OCI-LY1 (cell line): ENCODE results near the gene CTNND2.

ENCODE experiments used
- H2AFZ ChIP-seq: fragments of 200-600 bp; sonication (generic), shearing (Covaris generic); 2 replicates; pipeline ENCODE4 v1.6.0; 2014; ENCODE audit warnings: antibody characterized with exemption, mild to moderate bottlenecking, low read length
- H3F3A ChIP-seq: fragments of 200-600 bp; sonication (generic), shearing (Covaris generic); 2 replicates; pipeline ENCODE4 v1.6.0; 2014; ENCODE audit warnings: mild to moderate bottlenecking, antibody characterized with exemption, low read length, moderate library complexity; ENCODE audit not compliant: insufficient read depth
- H3K27ac ChIP-seq: fragments of 200-600 bp; sonication (generic); 2 replicates; pipeline ENCODE4 v1.5.1; 2014; ENCODE audit warnings: low read length, mixed run types, mild to moderate bottlenecking, low read depth; ENCODE audit not compliant: poor library complexity, severe bottlenecking
- H3K27me3 ChIP-seq: fragments of 200-600 bp; sonication (generic); 2 replicates; pipeline ENCODE4 v1.6.0; 2014; ENCODE audit warnings: antibody characterized with exemption, mild to moderate bottlenecking, low read length, moderate library complexity; ENCODE audit not compliant: insufficient read depth
- H3K36me3 ChIP-seq: fragments of 200-600 bp; sonication (generic); 2 replicates; pipeline ENCODE4 v1.6.1; 2014; ENCODE audit warnings: mild to moderate bottlenecking, antibody characterized with exemption, low read length, moderate library complexity, mixed read lengths; ENCODE audit not compliant: insufficient read depth
- H3K4me1 ChIP-seq: fragments of 200-600 bp; sonication (generic); 2 replicates; pipeline ENCODE4 v1.5.1; 2014; ENCODE audit warnings: mild to moderate bottlenecking, low read length, moderate library complexity; ENCODE audit not compliant: insufficient read depth, severe bottlenecking
- H3K4me2 ChIP-seq: fragments of 200-600 bp; sonication (generic), shearing (Covaris generic); 2 replicates; pipeline ENCODE4 v1.6.1; 2014; ENCODE audit warnings: low read length
- H3K4me3 ChIP-seq: fragments of 200-600 bp; sonication (generic); 2 replicates; pipeline ENCODE4 v1.5.1; 2014; ENCODE audit warnings: low read length, low read depth, mild to moderate bottlenecking, mixed read lengths; ENCODE audit not compliant: poor library complexity, severe bottlenecking
- H3K79me2 ChIP-seq: fragments of 200-600 bp; shearing (Covaris generic); 2 replicates; pipeline ENCODE4 v1.6.1; 2016; ENCODE audit warnings: mixed run types, low read length, mixed read lengths; ENCODE audit not compliant: insufficient read depth
- H3K9ac ChIP-seq: fragments of 200-600 bp; sonication (generic), shearing (Covaris generic); 2 replicates; pipeline ENCODE4 v1.6.1; 2014; ENCODE audit warnings: mild to moderate bottlenecking, low read length, mixed read lengths
- H3K9me2 ChIP-seq: fragments of 200-600 bp; sonication (generic), shearing (Covaris generic); 2 replicates; pipeline ENCODE4 v1.6.1; 2014; ENCODE audit warnings: low read depth, mild to moderate bottlenecking, low read length, mixed read lengths
- H3K9me3 ChIP-seq: fragments of 200-600 bp; shearing (Covaris generic); 2 replicates; pipeline ENCODE4 v1.6.1; 2014; ENCODE audit warnings: low read length, mixed read lengths
- H4K20me1 ChIP-seq: fragments of 200-600 bp; sonication (generic), shearing (Covaris generic); 2 replicates; pipeline ENCODE4 v1.6.0; 2016; ENCODE audit warnings: mild to moderate bottlenecking, low read length; ENCODE audit not compliant: insufficient read depth
- EZH2 ChIP-seq: fragments of 200-600 bp; sonication (generic), shearing (Covaris generic); IDR thresholded peaks from 2 replicates; pipeline ENCODE4 v1.8.0; 2017; ENCODE audit warnings: borderline replicate concordance, mixed run types, mild to moderate bottlenecking, antibody characterized with exemption, low read length, moderate library complexity, mixed read lengths
- TF ChIP-seq, protein P1 (sequence below): fragments of 200-600 bp; sonication (generic), shearing (Covaris generic); IDR thresholded peaks from 2 replicates; pipeline ENCODE4 v1.5.1; 2017; ENCODE audit warnings: mild to moderate bottlenecking, antibody characterized with exemption, low read length, moderate library complexity, mixed read lengths

Gene CTNND2

DNA sequence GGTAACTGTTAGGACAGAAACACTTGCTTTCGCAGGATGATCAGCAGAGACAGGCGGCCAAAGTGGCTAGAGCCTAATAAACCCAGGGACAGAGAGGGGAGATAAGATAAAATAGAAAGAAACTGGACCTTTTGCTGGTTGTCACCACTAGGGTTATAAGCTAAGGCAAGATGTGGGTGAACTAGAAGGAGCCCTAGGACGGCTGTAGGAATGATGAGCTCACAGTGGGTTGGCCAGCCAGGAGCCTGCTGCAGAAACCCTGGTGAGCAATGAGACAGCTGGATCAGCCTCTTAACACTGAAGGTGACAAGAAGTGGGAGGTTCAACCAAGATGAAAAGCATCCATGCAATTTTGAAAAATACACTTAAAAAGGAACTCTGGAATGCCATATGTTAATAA, 13.5 kb downstream of the CTNND2 start:
- no peaks in the 10 kb centered on the region for H3K9me3 ChIP-seq
- H3F3A ChIP-seq, result no peaks in the 10 kb centered on the region
- H3K9ac ChIP-seq, result no peak overlapping the region
- H3K27ac ChIP-seq, result no peak overlapping the region
- no peaks in the 10 kb centered on the region for H3K9me2 ChIP-seq
- H3K4me2 ChIP-seq, result no peak overlapping the region
- H3K79me2 ChIP-seq, result no peaks in the 10 kb centered on the region
- H4K20me1 ChIP-seq, result no peaks in the 10 kb centered on the region
- H3K36me3 ChIP-seq, result no peaks in the 10 kb centered on the region
- no peak for TF ChIP-seq EZH2
- TF ChIP-seq, protein P1, sequence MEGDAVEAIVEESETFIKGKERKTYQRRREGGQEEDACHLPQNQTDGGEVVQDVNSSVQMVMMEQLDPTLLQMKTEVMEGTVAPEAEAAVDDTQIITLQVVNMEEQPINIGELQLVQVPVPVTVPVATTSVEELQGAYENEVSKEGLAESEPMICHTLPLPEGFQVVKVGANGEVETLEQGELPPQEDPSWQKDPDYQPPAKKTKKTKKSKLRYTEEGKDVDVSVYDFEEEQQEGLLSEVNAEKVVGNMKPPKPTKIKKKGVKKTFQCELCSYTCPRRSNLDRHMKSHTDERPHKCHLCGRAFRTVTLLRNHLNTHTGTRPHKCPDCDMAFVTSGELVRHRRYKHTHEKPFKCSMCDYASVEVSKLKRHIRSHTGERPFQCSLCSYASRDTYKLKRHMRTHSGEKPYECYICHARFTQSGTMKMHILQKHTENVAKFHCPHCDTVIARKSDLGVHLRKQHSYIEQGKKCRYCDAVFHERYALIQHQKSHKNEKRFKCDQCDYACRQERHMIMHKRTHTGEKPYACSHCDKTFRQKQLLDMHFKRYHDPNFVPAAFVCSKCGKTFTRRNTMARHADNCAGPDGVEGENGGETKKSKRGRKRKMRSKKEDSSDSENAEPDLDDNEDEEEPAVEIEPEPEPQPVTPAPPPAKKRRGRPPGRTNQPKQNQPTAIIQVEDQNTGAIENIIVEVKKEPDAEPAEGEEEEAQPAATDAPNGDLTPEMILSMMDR, result no peak
- H3K4me1 ChIP-seq, result no peaks in the 10 kb centered on the region
- no peaks in the 10 kb centered on the region for H3K27me3 ChIP-seq
- no peak overlapping the region for H3K4me3 ChIP-seq
- no peak overlapping the region for H2AFZ ChIP-seq

- no peaks in the 10 kb centered on the region for H3K79me2 ChIP-seq
- H3K4me3 ChIP-seq, result no peak overlapping the region
- TF ChIP-seq EZH2, result no peak
- no peaks in the 10 kb centered on the region for H3K4me1 ChIP-seq
- H3F3A ChIP-seq, result no peaks in the 10 kb centered on the region
- H4K20me1 ChIP-seq, result no peaks in the 10 kb centered on the region
- no peaks in the 10 kb centered on the region for H3K9me2 ChIP-seq
- no peaks in the 10 kb centered on the region for H3K27me3 ChIP-seq
- H2AFZ ChIP-seq, result no peak overlapping the region
- no peak overlapping the region for H3K4me2 ChIP-seq
- H3K9me3 ChIP-seq, result no peaks in the 10 kb centered on the region
- H3K36me3 ChIP-seq, result no peaks in the 10 kb centered on the region
- H3K27ac ChIP-seq, result no peak overlapping the region
- H3K9ac ChIP-seq, result no peak overlapping the region
Measured at GRCh38 chr5:11888221-11888620, 16.0 kb downstream of the CTNND2 start.

DNA sequence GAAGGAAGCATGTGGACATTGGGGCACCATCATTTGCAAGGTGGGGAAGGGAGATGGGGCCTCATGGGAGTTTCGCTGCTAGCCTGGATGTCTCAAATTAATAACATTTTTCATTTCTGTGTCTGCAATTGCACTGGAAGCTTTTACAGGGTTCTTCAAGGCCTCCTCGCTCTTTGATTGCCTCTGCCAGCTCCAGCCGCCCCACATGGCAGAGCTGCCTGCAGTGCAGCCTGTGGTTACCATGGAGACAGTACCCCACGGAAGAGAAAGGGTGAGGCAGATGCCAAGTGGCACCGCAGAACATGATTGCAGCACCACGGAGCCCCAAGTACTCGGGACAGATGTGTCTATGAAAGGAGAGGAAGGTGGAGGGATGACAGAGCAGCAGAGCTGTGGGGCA, 25.4 kb downstream of the CTNND2 start:
- no peaks in the 10 kb centered on the region for H3K27me3 ChIP-seq
- TF ChIP-seq, protein P1, result no peak
- no peak for TF ChIP-seq EZH2
- H4K20me1 ChIP-seq, result no peaks in the 10 kb centered on the region
- no peak overlapping the region for H3K9ac ChIP-seq
- H3K9me2 ChIP-seq, result no peaks in the 10 kb centered on the region
- H3K4me2 ChIP-seq, result no peak overlapping the region
- H3K4me3 ChIP-seq, result no peak overlapping the region
- no peaks in the 10 kb centered on the region for H3K9me3 ChIP-seq
- no peaks in the 10 kb centered on the region for H3K4me1 ChIP-seq
- H3K79me2 ChIP-seq, result no peaks in the 10 kb centered on the region
- H3F3A ChIP-seq, result no peaks in the 10 kb centered on the region
- H2AFZ ChIP-seq, result no peak overlapping the region
- no peak overlapping the region for H3K27ac ChIP-seq
- H3K36me3 ChIP-seq, result no peaks in the 10 kb centered on the region

DNA sequence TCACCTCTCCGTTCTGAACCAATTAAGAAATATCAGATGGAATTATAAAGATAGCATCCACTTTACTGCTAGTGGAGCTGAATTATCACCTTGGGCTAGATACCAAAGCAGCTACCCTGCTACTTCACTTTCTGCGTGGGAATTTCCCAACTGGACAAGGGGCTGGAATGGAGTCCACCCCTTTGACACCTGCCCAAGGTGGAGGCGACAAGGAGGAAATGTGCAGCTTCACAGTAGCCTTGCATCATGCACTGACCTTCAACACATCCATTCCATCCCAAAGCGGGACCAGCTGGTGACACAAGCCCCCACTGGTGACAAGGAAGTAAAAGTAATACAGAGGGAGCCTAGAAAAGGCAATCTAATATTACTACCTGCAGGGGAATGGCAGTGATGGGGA, 30.7 kb downstream of the CTNND2 start:
- no peaks in the 10 kb centered on the region for H4K20me1 ChIP-seq

More for the DNA sequence above, 30.7 kb downstream of the CTNND2 start:
- Histone ChIP-seq H3K27ac (no peak overlapping the region), H3K9me3 (no peaks in the 10 kb centered on the region), H3K4me3 (no peak overlapping the region), H3K9ac (no peak overlapping the region), H3K4me2 (no peak overlapping the region), H3K36me3 (no peaks in the 10 kb centered on the region), H3F3A (no peaks in the 10 kb centered on the region), H2AFZ (no peak overlapping the region), H3K79me2 (no peaks in the 10 kb centered on the region), H3K27me3 (no peaks in the 10 kb centered on the region), H3K4me1 (no peaks in the 10 kb centered on the region), H3K9me2 (no peaks in the 10 kb centered on the region)
- no peak for TF ChIP-seq EZH2
- TF ChIP-seq, protein P1, result no peak
